Activated naive CD8-positive, alpha-beta T cell treated with anti-CD3 and anti-CD28 coated beads for 36 hours (primary cell): ENCODE results near the gene C1QTNF9. TPM values are rescaled to one million over a fixed set of nuclear protein-coding genes. Genes with fewer than 3 reads are reported as not detected.

Experiments used
- DNase-seq: peaks from one replicate; pipeline ENCODE4 v3.0.0; 2021
- H3K27ac Mint-ChIP-seq: one replicate; pipeline ENCODE4 v1.8.0; 2022; ENCODE audit warnings: mild to moderate bottlenecking, moderate library complexity, mixed read lengths
- H3K27me3 Mint-ChIP-seq: one replicate; pipeline ENCODE4 v1.8.0; 2022; ENCODE audit warnings: mild to moderate bottlenecking, mixed read lengths
- H3K36me3 Mint-ChIP-seq: one replicate; pipeline ENCODE4 v1.8.0; 2021; ENCODE audit warnings: mild to moderate bottlenecking, mixed read lengths
- H3K4me1 Mint-ChIP-seq: one replicate; pipeline ENCODE4 v1.8.0; 2021; ENCODE audit warnings: mixed read lengths
- H3K4me3 Mint-ChIP-seq: one replicate; pipeline ENCODE4 v1.8.0; 2022; ENCODE audit warnings: mild to moderate bottlenecking, moderate library complexity, mixed read lengths
- H3K9me3 Mint-ChIP-seq: one replicate; pipeline ENCODE4 v1.8.0; 2022; ENCODE audit warnings: mixed read lengths
- total RNA-seq, 2 experiments: library from RNA; stranded (reverse); gene quantifications; one replicate each; pipeline ENCODE4 v1.2.3, GENCODE V29; 2021

The C1QTNF9 gene
- total RNA-seq, 2 experiments from 2014 or later, result not detected

GRCh38 chr13:24276306-24276705, 33.1 kb upstream of the C1QTNF9 start:
- H3K27ac Mint-ChIP-seq, result peak overlapping the region; percentile 92
- no peaks in the 10 kb centered on the region for H3K27me3 Mint-ChIP-seq
- H3K36me3 Mint-ChIP-seq, result peaks cover 56% of the 10 kb centered on the region
- peak overlapping the region; percentile 49 for H3K4me3 Mint-ChIP-seq
- H3K9me3 Mint-ChIP-seq, result no peaks in the 10 kb centered on the region
- H3K4me1 Mint-ChIP-seq, result peaks cover 83% of the 10 kb centered on the region
- no peak for DNase-seq

- peaks cover 84% of the 10 kb centered on the region for H3K4me1 Mint-ChIP-seq
Observed at GRCh38 chr13:24276861-24277260, 32.5 kb upstream of the C1QTNF9 start.

GRCh38 chr13:24277761-24278160, 31.6 kb upstream of the C1QTNF9 start:
- no peak for DNase-seq
- Mint-ChIP-seq H3K27me3 (no peaks in the 10 kb centered on the region), H3K4me1 (peaks cover 85% of the 10 kb centered on the region), H3K9me3 (no peaks in the 10 kb centered on the region), H3K4me3 (no peak overlapping the region), H3K27ac (peak overlapping the region; percentile 62), H3K36me3 (peaks cover 57% of the 10 kb centered on the region)

More at GRCh38 chr13:24276861-24277260, 32.5 kb upstream of the C1QTNF9 start:
- Mint-ChIP-seq H3K27ac (peak overlapping the region; percentile 92), H3K36me3 (peaks cover 55% of the 10 kb centered on the region), H3K9me3 (no peaks in the 10 kb centered on the region), H3K27me3 (no peaks in the 10 kb centered on the region), H3K4me3 (no peak overlapping the region)
- DNase-seq, result no peak

DNA sequence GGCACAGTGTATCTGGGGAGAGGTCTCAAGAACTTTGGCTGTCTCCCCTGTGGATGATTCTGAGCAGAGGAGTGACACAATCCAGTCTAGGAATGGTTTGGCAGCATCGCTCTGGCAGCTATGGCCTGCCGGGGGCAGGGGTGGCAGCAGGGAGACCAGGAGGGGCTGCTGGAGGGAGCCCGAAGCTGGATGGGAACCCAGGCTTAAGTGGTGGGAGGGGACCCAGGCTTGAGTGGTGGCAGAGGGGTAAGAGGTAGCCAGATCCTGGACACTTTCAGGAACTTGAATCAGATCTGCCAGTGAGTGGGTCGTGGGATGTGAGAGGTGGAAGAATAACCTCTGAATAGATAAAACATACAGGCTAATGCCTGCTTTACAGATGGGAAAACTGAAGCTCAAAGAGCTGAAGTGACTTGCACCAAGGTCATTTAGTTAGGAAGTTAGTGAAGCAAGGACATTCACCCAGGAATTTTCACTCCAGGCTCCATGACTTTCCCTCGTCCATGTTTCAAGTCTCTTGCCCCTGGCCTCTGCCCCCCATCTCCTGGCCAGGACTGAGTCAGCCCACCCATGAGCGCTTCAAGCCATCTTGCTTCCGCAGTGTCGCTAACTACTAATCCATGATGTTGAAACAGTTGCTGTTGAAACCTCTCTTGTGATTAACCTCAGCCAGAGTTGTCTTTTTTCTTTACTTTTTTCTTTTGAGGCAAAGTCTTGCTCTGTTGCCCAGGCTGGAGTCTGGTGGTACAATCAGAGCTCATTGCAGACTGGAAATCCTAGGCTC, 29.9 kb upstream of the C1QTNF9 start:
- no peak for DNase-seq
- H3K36me3 Mint-ChIP-seq, result peaks cover 45% of the 10 kb centered on the region
- peaks cover 69% of the 10 kb centered on the region for H3K4me1 Mint-ChIP-seq
- H3K9me3 Mint-ChIP-seq, result no peaks in the 10 kb centered on the region
- H3K27ac Mint-ChIP-seq, result peak overlapping the region; percentile 55
- no peaks in the 10 kb centered on the region for H3K27me3 Mint-ChIP-seq
- peak overlapping the region; percentile 8 for H3K4me3 Mint-ChIP-seq

DNA sequence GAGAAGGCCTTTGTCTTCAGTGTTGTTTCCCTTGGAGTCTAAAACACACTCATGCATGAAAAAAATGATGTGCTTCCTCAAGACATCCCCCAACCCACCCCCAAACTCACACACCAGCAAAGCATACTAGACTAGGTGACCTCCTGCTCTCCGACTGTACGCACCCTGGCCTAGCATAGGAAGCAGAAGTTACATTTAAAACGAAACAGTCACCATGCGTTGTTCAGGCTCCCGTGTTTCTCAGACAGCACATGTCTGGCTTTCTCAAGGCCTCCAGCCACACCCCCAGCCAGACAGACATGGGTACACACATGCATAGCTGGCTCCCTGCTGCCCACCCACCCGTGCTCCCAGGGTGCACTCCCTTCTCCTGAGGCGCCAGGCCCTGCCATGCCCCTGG, 28.7 kb upstream of the C1QTNF9 start:
- Mint-ChIP-seq H3K27me3 (no peaks in the 10 kb centered on the region), H3K27ac (peak overlapping the region; percentile 76), H3K4me3 (no peak overlapping the region), H3K36me3 (peaks cover 36% of the 10 kb centered on the region), H3K4me1 (peaks cover 57% of the 10 kb centered on the region), H3K9me3 (no peaks in the 10 kb centered on the region)
- DNase-seq, result no peak

- no peaks in the 10 kb centered on the region for H3K9me3 Mint-ChIP-seq
- H3K36me3 Mint-ChIP-seq, result peaks cover 37% of the 10 kb centered on the region
- H3K27ac Mint-ChIP-seq, result peak overlapping the region; percentile 76
- no peak overlapping the region for H3K4me3 Mint-ChIP-seq
- H3K27me3 Mint-ChIP-seq, result no peaks in the 10 kb centered on the region
- H3K4me1 Mint-ChIP-seq, result peaks cover 51% of the 10 kb centered on the region
- no peak for DNase-seq
Observed at GRCh38 chr13:24281188-24282008, 28.0 kb upstream of the C1QTNF9 start.

DNA sequence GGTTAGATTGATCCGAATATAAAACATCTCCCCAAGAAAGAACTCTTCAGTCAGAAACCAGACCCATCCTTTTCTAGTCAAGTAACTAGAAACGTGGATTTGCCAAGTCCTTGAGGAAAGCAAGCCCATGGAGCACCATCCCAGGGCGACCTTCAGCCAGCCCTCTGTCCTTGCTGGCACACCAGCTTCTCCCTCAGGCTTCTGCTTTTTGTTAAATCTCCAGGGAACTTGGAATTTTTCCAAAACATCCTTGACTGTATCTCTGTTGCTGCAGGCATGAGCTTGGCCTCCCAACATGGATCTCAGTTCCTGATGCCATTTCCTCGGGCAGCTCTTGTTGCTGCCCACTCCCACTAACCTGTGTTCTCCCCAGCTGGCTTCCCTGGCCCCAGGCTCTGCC, 27.1 kb upstream of the C1QTNF9 start:
- peaks cover 32% of the 10 kb centered on the region for H3K36me3 Mint-ChIP-seq
- H3K4me1 Mint-ChIP-seq, result peaks cover 44% of the 10 kb centered on the region
- peak overlapping the region; percentile 67 for H3K27ac Mint-ChIP-seq
- H3K4me3 Mint-ChIP-seq, result no peak overlapping the region
- no peaks in the 10 kb centered on the region for H3K9me3 Mint-ChIP-seq
- no peaks in the 10 kb centered on the region for H3K27me3 Mint-ChIP-seq
- DNase-seq, result no peak

DNA sequence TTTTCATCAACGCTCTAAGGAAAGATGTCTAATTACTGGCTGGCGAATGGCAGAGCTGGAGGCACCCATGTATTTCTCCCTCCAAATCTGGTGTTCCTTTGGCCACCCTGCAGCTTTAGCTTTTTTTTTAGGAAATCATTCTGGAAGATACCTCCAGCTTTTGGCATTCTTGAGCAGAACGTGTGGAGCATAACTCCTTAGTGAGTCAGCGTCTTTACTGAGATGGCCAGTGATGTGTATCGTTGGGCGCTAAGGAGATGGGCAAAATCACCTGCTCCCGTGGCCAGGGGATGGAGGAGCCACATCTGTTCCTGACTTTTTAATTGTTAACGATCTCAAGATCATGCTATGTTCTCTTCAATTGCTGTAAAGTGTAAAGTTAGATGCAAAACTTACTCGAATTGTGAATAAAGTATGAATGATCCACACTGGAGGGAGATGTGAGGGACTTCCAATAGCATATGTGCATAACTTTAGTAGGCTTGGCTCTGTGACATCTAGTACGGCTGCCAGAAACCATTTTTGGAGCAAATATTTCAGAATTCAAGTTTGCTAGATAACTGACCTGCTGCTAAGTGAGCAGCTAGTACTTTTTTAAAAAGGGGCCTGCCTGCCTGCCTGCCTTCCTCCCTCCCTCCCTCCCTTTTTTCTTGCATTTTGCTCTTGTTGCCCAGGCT, 24.4 kb upstream of the C1QTNF9 start:
- H3K4me1 Mint-ChIP-seq, result peaks cover 21% of the 10 kb centered on the region
- H3K27ac Mint-ChIP-seq, result no peak overlapping the region
- H3K36me3 Mint-ChIP-seq, result peaks cover 23% of the 10 kb centered on the region
- no peaks in the 10 kb centered on the region for H3K27me3 Mint-ChIP-seq
- no peaks in the 10 kb centered on the region for H3K9me3 Mint-ChIP-seq
- DNase-seq, result no peak
- no peak overlapping the region for H3K4me3 Mint-ChIP-seq

- H3K27ac Mint-ChIP-seq, result no peak overlapping the region
Observed at GRCh38 chr13:24286624-24287023, 22.8 kb upstream of the C1QTNF9 start.

DNA sequence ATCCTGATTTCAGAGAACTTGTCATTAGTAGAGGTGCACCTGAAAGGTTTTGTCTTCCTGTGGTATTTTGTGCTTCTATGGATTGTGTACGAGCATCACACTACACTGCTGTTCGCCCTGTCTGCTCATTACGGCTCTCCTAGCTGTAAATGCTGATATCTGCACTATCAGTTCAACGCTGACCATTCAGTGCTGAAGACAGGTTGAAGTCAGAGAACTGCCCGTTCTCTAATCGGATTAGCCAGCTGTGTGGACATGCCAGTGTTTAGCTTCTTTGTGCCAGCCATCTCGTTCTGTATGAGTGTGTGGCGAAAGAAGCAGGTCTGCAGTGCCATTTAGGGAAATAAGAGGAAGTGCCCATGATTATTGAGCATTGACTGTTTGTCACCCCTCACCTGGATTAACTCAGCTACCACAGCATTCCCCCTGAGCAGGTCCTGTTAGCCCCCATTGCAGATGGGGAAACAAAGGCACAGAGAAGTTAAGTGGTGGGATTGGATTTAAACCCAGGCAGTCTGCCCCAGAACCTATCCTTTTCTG, 21.6 kb upstream of the C1QTNF9 start:
- Mint-ChIP-seq H3K9me3 (no peaks in the 10 kb centered on the region), H3K27me3 (no peaks in the 10 kb centered on the region), H3K27ac (no peak overlapping the region), H3K4me3 (no peak overlapping the region), H3K36me3 (peaks cover 22% of the 10 kb centered on the region), H3K4me1 (peaks cover 2% of the 10 kb centered on the region)
- DNase-seq, result no peak

More at GRCh38 chr13:24286624-24287023, 22.8 kb upstream of the C1QTNF9 start:
- Mint-ChIP-seq H3K4me1 (peaks cover 8% of the 10 kb centered on the region), H3K36me3 (peaks cover 20% of the 10 kb centered on the region), H3K4me3 (no peak overlapping the region), H3K9me3 (no peaks in the 10 kb centered on the region), H3K27me3 (no peaks in the 10 kb centered on the region)
- DNase-seq, result no peak

GRCh38 chr13:24288870-24289269, 20.5 kb upstream of the C1QTNF9 start:
- H3K27ac Mint-ChIP-seq, result no peak overlapping the region
- H3K36me3 Mint-ChIP-seq, result peaks cover 26% of the 10 kb centered on the region
- no peak overlapping the region for H3K4me3 Mint-ChIP-seq
- no peak for DNase-seq
- peaks cover under 1% of the 10 kb centered on the region for H3K4me1 Mint-ChIP-seq
- H3K27me3 Mint-ChIP-seq, result no peaks in the 10 kb centered on the region
- H3K9me3 Mint-ChIP-seq, result no peaks in the 10 kb centered on the region

DNA sequence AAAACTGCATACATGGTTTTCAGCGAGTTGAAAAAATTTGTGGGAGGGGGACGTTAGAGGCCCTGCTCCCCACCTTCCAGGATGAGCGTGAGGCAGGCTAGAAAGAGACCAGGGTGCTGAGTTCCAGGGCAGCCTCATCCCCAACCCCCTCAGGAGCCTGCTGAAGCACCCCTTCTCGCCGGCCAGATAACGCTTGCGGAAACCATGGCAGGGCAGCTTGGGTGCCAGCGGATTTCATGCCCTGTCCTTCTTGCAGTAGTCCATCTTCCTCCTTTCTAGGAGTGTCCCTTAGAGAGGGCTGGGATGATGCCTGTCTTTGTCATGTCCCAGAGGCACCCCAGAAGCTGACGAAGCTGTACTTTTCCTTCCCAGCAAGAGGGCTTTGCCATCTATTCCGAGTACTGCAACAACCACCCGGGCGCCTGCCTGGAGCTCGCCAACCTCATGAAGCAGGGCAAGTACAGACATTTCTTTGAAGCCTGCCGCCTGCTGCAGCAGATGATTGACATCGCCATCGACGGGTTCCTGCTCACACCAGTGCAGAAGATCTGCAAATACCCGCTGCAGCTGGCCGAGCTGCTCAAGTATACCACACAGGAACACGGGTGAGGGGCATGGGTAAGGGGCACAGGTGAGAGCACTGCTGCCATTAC, 19.0 kb upstream of the C1QTNF9 start:
- peaks cover 37% of the 10 kb centered on the region for H3K36me3 Mint-ChIP-seq
- H3K4me1 Mint-ChIP-seq, result no peaks in the 10 kb centered on the region

GRCh38 chr13:24292481-24292880, 16.9 kb upstream of the C1QTNF9 start:
- Mint-ChIP-seq H3K4me1 (no peaks in the 10 kb centered on the region), H3K27ac (peak overlapping the region; percentile 6), H3K4me3 (no peak overlapping the region), H3K9me3 (no peaks in the 10 kb centered on the region), H3K36me3 (peaks cover 37% of the 10 kb centered on the region), H3K27me3 (no peaks in the 10 kb centered on the region)
- DNase-seq, result no peak

More for the DNA sequence above, 19.0 kb upstream of the C1QTNF9 start:
- DNase-seq, result no peak
- no peaks in the 10 kb centered on the region for H3K9me3 Mint-ChIP-seq
- H3K4me3 Mint-ChIP-seq, result no peak overlapping the region
- H3K27ac Mint-ChIP-seq, result no peak overlapping the region
- no peaks in the 10 kb centered on the region for H3K27me3 Mint-ChIP-seq

DNA sequence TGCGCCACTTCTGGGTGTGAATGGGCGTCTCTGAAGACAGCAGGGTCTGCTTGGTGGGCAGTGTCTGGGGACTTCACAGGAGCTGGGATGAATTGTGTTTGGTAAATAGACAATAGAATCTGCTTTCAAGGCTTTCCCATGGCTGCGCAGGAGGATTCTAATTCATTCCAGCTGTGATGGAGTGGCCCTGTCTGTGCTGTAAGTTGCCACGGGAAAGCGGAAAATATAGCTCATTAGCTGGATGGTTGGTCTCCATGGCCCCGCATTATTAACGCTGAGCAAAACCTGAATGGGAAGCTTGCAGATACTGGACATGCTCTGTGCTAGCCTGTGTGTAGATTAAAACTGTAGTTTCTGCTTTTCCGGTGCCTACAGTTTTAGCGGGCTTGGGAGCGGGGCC, 15.6 kb upstream of the C1QTNF9 start:
- Mint-ChIP-seq H3K27ac (peak overlapping the region; percentile 45), H3K27me3 (no peaks in the 10 kb centered on the region), H3K4me1 (no peaks in the 10 kb centered on the region), H3K4me3 (no peak overlapping the region), H3K36me3 (peaks cover 39% of the 10 kb centered on the region), H3K9me3 (no peaks in the 10 kb centered on the region)
- DNase-seq, result no peak
